Measurements from ENCODE around the gene TRMT6. TPM values are rescaled to one million over a fixed set of nuclear protein-coding genes. Genes with fewer than 3 reads are reported as not detected.

Gene TRMT6
- total RNA-seq, 1 donor, result 5.4 TPM

DNA sequence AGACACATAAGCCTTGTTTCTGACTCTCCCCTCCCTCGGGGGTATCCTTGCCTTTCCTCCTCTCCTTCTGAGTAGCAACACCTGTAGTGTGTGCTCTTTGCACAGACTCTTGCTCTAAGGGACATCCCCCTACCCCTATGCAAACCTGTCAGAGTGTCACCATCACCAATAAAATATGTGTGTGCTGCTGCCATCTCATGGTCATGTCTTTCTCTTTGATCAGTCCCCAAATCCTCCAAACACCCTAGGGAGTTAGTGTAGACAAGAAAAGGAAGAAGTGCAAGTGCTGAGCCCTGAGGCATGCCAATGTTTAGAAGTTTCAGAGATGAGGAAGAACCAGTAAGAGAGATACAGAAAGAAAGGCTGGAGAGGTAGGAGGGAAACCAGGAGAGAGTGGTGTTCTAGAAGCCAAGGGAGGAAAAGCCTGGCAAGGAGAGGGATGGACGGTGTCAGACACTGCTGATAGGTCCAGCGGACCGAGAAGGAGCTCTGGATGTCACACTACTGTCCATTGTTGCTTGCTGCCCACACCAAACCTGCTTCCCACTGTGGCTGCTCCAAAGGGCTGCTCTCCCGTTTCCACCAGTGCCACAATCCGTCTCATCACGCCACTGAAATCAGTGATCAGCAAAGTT lies 16.4 kb downstream of the TRMT6 start:
- Histone ChIP-seq H3K4me1 (ENCODE audit: insufficient read depth, low read length) (no peaks in the 10 kb centered on the region), H3K27ac (ENCODE audit: low read depth, low read length) (no peak overlapping the region), H3K79me2 (ENCODE audit: insufficient read depth, low read length) (no peaks in the 10 kb centered on the region), H3K4me2 (ENCODE audit: insufficient read depth, low read length) (no peak overlapping the region), H4K20me1 (ENCODE audit: insufficient read depth, low read length) (no peaks in the 10 kb centered on the region), H3K9me3 (ENCODE audit: low read depth, low read length) (no peaks in the 10 kb centered on the region), H3K36me3 (ENCODE audit: insufficient read depth, low read length) (peaks cover 4% of the 10 kb centered on the region), H3K4me3 (ENCODE audit: insufficient read depth, low read length) (no peak overlapping the region), H3K27me3 (ENCODE audit: insufficient read depth, low read length) (peaks cover 7% of the 10 kb centered on the region), H2AFZ (ENCODE audit: low read length) (no peak overlapping the region)
- no peak for DNase-seq (ENCODE audit: insufficient read length, low spot score, missing footprints)
- peak; percentile 11 for TF ChIP-seq CTCF (IDR thresholded peaks at IDR 0.05; ENCODE audit: extremely low read depth, low read depth, low read length)

DNA sequence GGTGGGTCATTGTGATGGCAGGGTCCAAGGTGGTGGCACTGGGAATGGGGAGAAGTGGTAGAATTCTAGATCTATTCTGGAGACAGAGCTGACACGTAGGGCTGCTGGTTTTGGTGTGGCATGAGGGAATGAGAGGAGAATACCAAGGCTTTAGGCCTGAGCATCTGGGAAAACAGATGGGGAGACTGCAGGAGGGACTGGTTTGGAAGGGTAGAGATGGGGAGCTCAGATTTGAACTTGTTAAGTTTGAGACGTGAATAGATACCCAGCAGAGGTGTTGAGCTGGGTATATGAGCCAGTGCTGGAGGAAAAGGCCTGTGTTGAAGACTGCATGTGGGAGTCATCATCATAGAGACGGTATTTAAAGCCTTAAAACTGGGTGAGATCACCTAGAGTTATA lies 17.5 kb downstream of the TRMT6 start:
- H3K4me2 ChIP-seq (ENCODE audit: insufficient read depth, low read length), result no peak overlapping the region
- H3K27ac ChIP-seq (ENCODE audit: low read depth, low read length), result no peak overlapping the region
- H3K4me3 ChIP-seq (ENCODE audit: insufficient read depth, low read length), result no peak overlapping the region
- no peaks in the 10 kb centered on the region for H3K4me1 ChIP-seq (ENCODE audit: insufficient read depth, low read length)
- H4K20me1 ChIP-seq (ENCODE audit: insufficient read depth, low read length), result no peaks in the 10 kb centered on the region
- peaks cover 7% of the 10 kb centered on the region for H3K27me3 ChIP-seq (ENCODE audit: insufficient read depth, low read length)
- no peaks in the 10 kb centered on the region for H3K36me3 ChIP-seq (ENCODE audit: insufficient read depth, low read length)
- H2AFZ ChIP-seq (ENCODE audit: low read length), result no peak overlapping the region
- no peak for TF ChIP-seq CTCF (IDR thresholded peaks at IDR 0.05; ENCODE audit: extremely low read depth, low read depth, low read length)
- no peak for DNase-seq (ENCODE audit: insufficient read length, low spot score, missing footprints)
- no peaks in the 10 kb centered on the region for H3K79me2 ChIP-seq (ENCODE audit: insufficient read depth, low read length)
- H3K9me3 ChIP-seq (ENCODE audit: low read depth, low read length), result no peaks in the 10 kb centered on the region

- Histone ChIP-seq H3K4me2 (ENCODE audit: insufficient read depth, low read length) (no peak overlapping the region), H3K36me3 (ENCODE audit: insufficient read depth, low read length) (no peaks in the 10 kb centered on the region), H3K27ac (ENCODE audit: low read depth, low read length) (no peak overlapping the region), H3K9me3 (ENCODE audit: low read depth, low read length) (no peaks in the 10 kb centered on the region), H3K79me2 (ENCODE audit: insufficient read depth, low read length) (no peaks in the 10 kb centered on the region), H3K4me3 (ENCODE audit: insufficient read depth, low read length) (no peak overlapping the region), H3K27me3 (ENCODE audit: insufficient read depth, low read length) (peaks cover 7% of the 10 kb centered on the region), H4K20me1 (ENCODE audit: insufficient read depth, low read length) (no peaks in the 10 kb centered on the region), H3K4me1 (ENCODE audit: insufficient read depth, low read length) (no peaks in the 10 kb centered on the region), H2AFZ (ENCODE audit: low read length) (no peak overlapping the region)
- TF ChIP-seq CTCF (IDR thresholded peaks at IDR 0.05; ENCODE audit: extremely low read depth, low read depth, low read length), result no peak
- DNase-seq (ENCODE audit: insufficient read length, low spot score, missing footprints), result no peak
Observed at GRCh38 chr20:5931411-5931810, 18.9 kb downstream of the TRMT6 start.

DNA sequence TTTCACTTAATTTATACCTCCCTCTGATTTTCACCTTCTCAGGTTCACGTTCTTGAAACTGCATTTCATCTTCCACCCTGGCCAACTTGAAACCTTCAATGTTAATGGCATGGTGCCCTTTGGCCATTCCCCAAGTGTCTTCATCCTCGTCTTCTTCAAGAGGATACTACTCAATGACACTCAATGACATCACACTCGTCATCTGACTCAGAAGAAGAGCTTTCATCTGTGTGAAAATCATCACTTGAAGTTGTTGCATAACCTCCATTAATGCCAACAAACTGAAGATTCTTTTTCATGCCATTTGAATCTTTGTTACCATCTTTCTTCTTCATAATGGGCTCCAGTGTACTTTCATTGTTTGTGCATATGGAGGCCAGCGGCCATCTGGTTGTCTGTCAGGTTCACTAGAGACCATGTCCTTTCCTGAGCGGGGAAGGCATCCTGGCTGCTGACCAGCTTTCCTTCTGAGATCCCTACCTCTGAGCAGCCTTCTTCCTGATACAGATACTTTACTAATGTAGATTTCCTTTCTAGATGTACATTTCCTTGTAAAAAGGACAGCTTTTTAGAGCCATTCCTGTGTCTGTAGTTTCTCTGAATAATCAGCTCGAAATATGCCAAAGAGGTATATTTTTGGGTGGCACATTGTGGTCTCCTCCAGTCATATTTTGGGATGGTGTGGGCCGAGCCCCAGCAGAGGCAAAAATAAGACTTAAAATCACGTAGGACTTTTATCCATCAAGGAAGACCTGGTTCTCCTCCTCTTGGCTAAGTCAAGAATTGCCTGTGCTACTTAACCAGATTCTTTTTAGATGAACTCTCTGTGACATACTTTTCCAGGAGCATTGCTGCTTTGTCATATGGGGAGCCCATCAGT lies 21.3 kb downstream of the TRMT6 start:
- no peak for DNase-seq (ENCODE audit: insufficient read length, low spot score, missing footprints)
- no peak for TF ChIP-seq CTCF (IDR thresholded peaks at IDR 0.05; ENCODE audit: extremely low read depth, low read depth, low read length)
- no peaks in the 10 kb centered on the region for H3K4me1 ChIP-seq (ENCODE audit: insufficient read depth, low read length)
- H3K36me3 ChIP-seq (ENCODE audit: insufficient read depth, low read length), result no peaks in the 10 kb centered on the region
- H3K27ac ChIP-seq (ENCODE audit: low read depth, low read length), result no peak overlapping the region
- no peaks in the 10 kb centered on the region for H4K20me1 ChIP-seq (ENCODE audit: insufficient read depth, low read length)
- H3K4me2 ChIP-seq (ENCODE audit: insufficient read depth, low read length), result no peak overlapping the region
- no peaks in the 10 kb centered on the region for H3K79me2 ChIP-seq (ENCODE audit: insufficient read depth, low read length)
- H2AFZ ChIP-seq (ENCODE audit: low read length), result no peak overlapping the region
- H3K27me3 ChIP-seq (ENCODE audit: insufficient read depth, low read length), result peaks cover 15% of the 10 kb centered on the region
- H3K9me3 ChIP-seq (ENCODE audit: low read depth, low read length), result no peaks in the 10 kb centered on the region
- H3K4me3 ChIP-seq (ENCODE audit: insufficient read depth, low read length), result no peak overlapping the region

All from osteoblast (primary cell).